Muscle layer of colon (tissue), 2 donors: ENCODE measurements around the gene EPHA6.

Experiments
- H3K27ac ChIP-seq: one replicate; pipeline ENCODE4 v1.7.0; 2013; ENCODE audit warnings: low read depth, mild to moderate bottlenecking, low read length, moderate library complexity
- H3K27me3 ChIP-seq, 2 donors: one replicate each; pipeline ENCODE4 v1.7.0; 2013; ENCODE audit warnings: low read length in 2 of 2, mild to moderate bottlenecking in 2 of 2; ENCODE audit not compliant: insufficient read depth in 2 of 2, control insufficient read depth in 1 of 2
- H3K36me3 ChIP-seq: one replicate; pipeline ENCODE4 v1.7.0; 2013; ENCODE audit warnings: mild to moderate bottlenecking, low read length; ENCODE audit not compliant: insufficient read depth
- H3K4me1 ChIP-seq: one replicate; pipeline ENCODE4 v1.7.0; 2013; ENCODE audit warnings: mild to moderate bottlenecking, low read length; ENCODE audit not compliant: insufficient read depth
- H3K4me3 ChIP-seq, 2 donors: one replicate each; pipeline ENCODE4 v1.7.0; 2013; ENCODE audit warnings: low read length in 2 of 2, low read depth in 1 of 2, mild to moderate bottlenecking in 1 of 2, moderate library complexity in 1 of 2
- H3K9ac ChIP-seq: one replicate; pipeline ENCODE4 v1.7.0; 2013; ENCODE audit warnings: low read length
- H3K9me3 ChIP-seq: one replicate; pipeline ENCODE4 v1.7.0; 2013; ENCODE audit warnings: mild to moderate bottlenecking, low read length
- donor health status: abdominal sarcoma.
- donor health status: Adenocarcinoma of cecum.

EPHA6 gene

DNA sequence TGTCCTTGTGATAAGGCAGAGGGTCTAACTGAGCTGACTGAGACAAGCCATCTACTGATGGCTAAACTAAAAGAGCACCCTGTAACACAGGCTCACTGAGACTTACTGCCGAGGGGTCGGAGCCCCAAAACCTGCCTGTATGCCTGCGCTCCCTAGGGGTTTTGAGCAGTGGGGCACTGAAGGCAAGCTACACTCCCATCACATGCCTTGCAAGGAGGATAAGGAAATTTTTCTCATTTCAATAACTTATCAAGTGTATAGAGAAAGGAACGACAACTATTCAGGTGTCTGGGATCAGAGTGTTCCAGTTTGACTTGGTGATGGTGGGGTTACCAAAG is 292.2 kb downstream of the EPHA6 start:
- Histone ChIP-seq H3K4me3 (no peak overlapping the region), H3K9me3 (no peaks in the 10 kb centered on the region), H3K36me3 (no peaks in the 10 kb centered on the region), H3K27me3 (no peaks in the 10 kb centered on the region), H3K27ac (no peak overlapping the region), H3K4me1 (peaks cover 4% of the 10 kb centered on the region), H3K9ac (no peak overlapping the region)

DNA sequence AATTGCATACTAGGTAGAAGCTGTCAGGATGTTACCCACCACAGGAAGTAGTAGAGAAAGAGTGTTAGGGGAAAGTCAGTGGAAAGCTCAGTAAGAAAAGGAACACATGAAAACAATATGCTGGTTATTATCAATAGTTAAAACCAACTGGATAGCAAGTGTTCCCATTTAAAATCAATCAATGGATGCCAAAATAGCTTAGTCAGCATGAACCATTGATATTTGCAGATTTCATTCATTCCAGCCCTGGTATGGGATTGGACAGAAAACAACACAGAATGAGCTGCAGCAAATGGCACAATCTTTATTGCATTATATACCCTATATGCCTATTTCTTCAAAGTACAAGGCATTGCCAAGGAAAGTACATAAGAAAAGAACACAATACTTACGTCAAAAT is 293.7 kb downstream of the EPHA6 start:
- no peaks in the 10 kb centered on the region for H3K27me3 ChIP-seq
- H3K4me1 ChIP-seq: peaks cover 4% of the 10 kb centered on the region
- H3K9me3 ChIP-seq: no peaks in the 10 kb centered on the region
- H3K4me3 ChIP-seq: no peak overlapping the region
- no peak overlapping the region for H3K9ac ChIP-seq
- H3K27ac ChIP-seq: no peak overlapping the region
- H3K36me3 ChIP-seq: no peaks in the 10 kb centered on the region

DNA sequence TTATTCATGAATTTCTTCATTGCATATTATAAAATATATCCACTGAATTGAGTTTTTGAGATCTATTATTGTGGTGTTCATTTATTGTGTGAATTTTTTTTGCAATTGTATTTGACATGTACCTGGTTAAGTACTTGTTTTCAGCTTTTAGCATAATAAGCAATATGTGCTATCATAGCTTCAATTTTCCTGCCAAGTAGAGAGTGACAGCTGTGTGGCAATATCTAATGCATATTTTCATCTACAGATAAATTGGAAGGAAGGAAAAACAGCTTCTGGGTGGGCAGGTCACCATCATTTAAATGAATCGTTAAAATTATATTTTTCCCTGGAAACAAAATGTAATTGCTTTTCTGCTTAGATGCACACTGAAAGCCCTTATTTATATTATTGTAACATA is 296.9 kb downstream of the EPHA6 start:
- no peaks in the 10 kb centered on the region for H3K36me3 ChIP-seq
- no peaks in the 10 kb centered on the region for H3K27me3 ChIP-seq
- no peak overlapping the region for H3K4me3 ChIP-seq
- H3K9ac ChIP-seq: no peak overlapping the region
- H3K4me1 ChIP-seq: peaks cover 4% of the 10 kb centered on the region
- no peaks in the 10 kb centered on the region for H3K9me3 ChIP-seq
- H3K27ac ChIP-seq: no peak overlapping the region

DNA sequence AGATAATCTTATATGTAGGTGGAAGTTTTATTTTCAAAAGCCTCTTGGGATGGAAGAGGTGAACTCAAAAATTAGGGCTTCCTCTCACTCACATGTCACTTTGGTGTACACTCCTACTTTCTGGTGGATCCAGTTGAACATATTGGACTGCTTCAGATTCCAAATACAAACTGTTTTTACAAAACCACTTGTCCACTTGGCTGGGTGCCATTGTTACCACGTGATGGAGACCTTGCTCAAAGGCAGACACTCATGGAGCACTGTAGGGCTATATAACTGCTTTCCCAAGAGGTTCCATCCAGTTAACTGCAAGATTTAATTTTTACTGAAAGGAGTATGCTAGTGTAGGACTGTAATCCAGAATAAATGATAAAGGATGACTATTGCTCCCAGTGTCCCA is 307.0 kb downstream of the EPHA6 start:
- H3K36me3 ChIP-seq: no peaks in the 10 kb centered on the region
- no peak overlapping the region for H3K9ac ChIP-seq
- no peaks in the 10 kb centered on the region for H3K27me3 ChIP-seq
- no peak overlapping the region for H3K4me3 ChIP-seq
- H3K4me1 ChIP-seq: peaks cover 7% of the 10 kb centered on the region
- no peak overlapping the region for H3K27ac ChIP-seq
- H3K9me3 ChIP-seq: no peaks in the 10 kb centered on the region

DNA sequence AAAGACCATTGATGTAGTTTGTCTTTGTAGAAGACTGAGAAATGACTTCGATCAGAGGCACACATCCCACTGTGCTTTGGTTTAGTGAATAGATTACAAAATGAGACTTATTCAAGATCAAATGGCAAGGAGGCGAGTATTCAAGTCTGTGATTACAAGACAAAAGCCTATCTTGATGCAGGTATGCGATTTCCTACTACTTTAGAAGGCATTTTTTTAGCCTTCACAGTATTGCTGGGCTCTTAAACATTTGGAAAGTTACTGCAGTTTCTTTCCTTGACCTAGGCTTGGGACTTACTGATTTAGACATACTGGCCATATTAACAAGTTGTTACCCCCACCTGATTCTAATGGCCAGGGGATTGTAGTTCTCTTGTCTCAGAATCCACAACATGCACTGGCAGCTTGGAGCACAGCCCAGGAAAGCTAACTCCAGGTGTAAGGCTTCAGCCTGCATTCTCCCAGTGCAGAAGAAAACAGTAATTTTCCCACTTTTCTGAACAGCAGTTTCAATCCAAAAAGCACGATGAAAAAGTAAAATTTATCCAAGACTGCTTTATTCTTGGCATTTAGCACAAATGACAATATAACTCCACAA is 311.6 kb downstream of the EPHA6 start:
- Histone ChIP-seq H3K4me1 (no peaks in the 10 kb centered on the region), H3K4me3 (no peak overlapping the region), H3K9ac (no peak overlapping the region), H3K36me3 (no peaks in the 10 kb centered on the region), H3K27ac (no peak overlapping the region), H3K9me3 (no peaks in the 10 kb centered on the region), H3K27me3 (no peaks in the 10 kb centered on the region)

DNA sequence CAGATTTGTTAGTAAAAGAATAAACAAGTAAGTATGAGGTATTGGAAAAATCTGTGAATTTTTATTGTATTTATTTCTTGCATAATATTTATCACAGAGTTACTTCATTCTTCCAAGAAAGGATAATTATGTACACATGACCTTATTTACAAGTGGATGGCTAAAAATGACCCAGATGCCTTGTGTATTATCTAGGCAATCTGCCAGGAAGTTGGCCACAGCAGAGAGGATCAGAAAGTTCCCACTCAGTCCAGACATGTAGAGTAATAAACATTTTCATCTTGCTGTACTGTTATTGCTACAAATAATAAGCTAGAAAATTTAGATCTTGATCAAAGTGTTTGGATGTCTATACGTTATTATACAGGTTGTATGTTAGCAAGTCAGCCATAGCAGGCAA is 317.1 kb downstream of the EPHA6 start:
- no peaks in the 10 kb centered on the region for H3K36me3 ChIP-seq
- H3K27me3 ChIP-seq: no peaks in the 10 kb centered on the region
- H3K4me3 ChIP-seq: no peak overlapping the region
- H3K9me3 ChIP-seq: no peaks in the 10 kb centered on the region
- H3K4me1 ChIP-seq: no peaks in the 10 kb centered on the region
- no peak overlapping the region for H3K9ac ChIP-seq
- H3K27ac ChIP-seq: no peak overlapping the region

DNA sequence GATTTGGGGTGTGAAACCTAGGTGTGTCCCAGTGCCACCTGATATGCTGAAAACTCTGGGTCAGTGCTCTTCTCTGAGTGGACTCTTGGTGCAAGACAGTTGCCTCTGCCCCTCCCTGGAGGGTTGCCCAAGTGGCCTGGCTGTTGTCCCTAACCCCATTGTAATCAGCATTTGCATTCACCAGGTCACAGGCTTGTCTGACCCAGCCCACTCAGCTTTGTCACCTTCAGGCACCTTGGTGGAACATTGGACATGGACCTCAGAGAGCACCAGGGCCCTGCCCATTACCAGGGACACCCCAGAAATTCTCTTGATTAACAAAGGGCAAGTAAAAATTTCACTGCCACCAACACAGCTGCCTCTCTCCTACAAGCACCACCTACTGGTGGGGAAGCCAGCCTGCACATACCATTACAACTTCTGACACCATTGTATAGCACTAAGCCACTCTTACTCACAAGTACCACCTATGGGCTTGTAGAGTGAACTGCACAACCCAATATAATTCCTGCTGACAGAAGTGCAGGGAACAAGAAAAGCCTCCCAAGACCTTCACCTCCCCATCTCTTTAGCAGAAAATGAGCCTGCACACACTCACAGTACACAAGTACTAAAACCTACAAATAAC is 324.6 kb downstream of the EPHA6 start:
- no peak overlapping the region for H3K9ac ChIP-seq

DNA sequence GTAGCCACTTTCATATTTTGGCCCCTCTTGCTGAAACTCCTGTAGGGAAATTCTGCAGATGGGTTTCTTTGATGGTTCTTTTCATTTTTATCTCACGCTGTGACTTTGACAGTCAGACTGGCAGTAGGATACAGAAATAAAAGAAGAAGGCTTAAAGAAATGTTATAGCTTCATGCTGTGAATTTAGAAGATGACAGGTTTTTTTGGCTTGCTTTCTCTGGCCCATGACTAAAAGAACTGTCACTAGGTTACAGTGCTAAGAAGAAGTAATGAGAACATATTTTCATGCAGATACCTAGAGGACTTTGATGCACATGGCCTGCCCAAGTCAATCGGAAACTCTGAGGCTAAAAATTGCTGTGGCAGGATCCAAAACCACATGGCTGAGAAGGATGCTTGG is 334.5 kb downstream of the EPHA6 start:
- H3K4me1 ChIP-seq: no peaks in the 10 kb centered on the region
- no peak overlapping the region for H3K9ac ChIP-seq
- no peaks in the 10 kb centered on the region for H3K27me3 ChIP-seq
- H3K9me3 ChIP-seq: no peaks in the 10 kb centered on the region
- H3K27ac ChIP-seq: no peak overlapping the region
- no peaks in the 10 kb centered on the region for H3K36me3 ChIP-seq
- no peak overlapping the region for H3K4me3 ChIP-seq

More for the DNA sequence above, 324.6 kb downstream of the EPHA6 start:
- no peaks in the 10 kb centered on the region for H3K9me3 ChIP-seq
- no peaks in the 10 kb centered on the region for H3K36me3 ChIP-seq
- H3K4me3 ChIP-seq: no peak overlapping the region
- H3K4me1 ChIP-seq: peaks cover 9% of the 10 kb centered on the region
- H3K27me3 ChIP-seq: no peaks in the 10 kb centered on the region
- no peak overlapping the region for H3K27ac ChIP-seq

DNA sequence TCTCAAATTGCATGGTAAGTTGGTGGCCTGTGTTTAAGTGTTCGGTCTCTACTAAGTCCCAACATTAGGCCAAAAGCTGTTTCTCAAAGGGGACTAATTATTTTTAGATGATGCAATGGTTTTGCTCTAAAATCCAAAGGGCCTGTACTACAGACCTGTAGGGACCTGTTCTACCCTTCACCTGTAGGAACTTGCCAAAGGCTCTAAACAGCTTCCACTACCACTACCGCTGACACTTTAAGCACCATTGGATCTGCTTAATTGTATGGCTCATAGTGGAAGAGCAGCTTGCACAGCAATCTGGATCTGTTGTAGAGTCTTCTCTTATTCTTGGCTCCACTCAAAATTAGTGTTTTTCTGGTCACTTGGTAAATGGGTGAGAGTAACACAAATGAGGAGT is 346.8 kb downstream of the EPHA6 start:
- no peaks in the 10 kb centered on the region for H3K9me3 ChIP-seq
- no peak overlapping the region for H3K27ac ChIP-seq
- no peaks in the 10 kb centered on the region for H3K36me3 ChIP-seq
- H3K27me3 ChIP-seq: no peaks in the 10 kb centered on the region
- no peak overlapping the region for H3K9ac ChIP-seq
- no peaks in the 10 kb centered on the region for H3K4me1 ChIP-seq
- no peak overlapping the region for H3K4me3 ChIP-seq

DNA sequence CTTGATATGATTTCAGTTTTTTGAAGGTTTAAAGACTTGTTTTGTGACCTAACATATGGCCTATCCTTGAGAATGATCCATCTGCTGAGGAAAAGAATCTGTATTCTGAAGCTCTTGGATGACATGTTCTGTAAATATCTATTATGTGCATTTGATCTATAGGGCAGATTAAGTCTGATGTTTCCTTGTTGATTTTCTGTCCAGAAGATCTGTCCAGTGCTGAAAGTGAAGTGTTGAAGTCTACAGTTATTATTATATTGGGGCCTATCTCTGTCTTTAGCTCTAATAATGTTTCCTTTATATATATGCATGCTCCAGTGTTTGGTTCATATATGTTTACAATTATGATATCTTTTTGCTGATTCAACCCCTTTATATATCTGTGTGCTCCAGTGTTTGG is 362.8 kb downstream of the EPHA6 start:
- Histone ChIP-seq H3K4me3 (no peak overlapping the region), H3K27me3 (no peaks in the 10 kb centered on the region), H3K9ac (no peak overlapping the region), H3K27ac (no peak overlapping the region), H3K9me3 (no peaks in the 10 kb centered on the region), H3K4me1 (no peaks in the 10 kb centered on the region), H3K36me3 (no peaks in the 10 kb centered on the region)

DNA sequence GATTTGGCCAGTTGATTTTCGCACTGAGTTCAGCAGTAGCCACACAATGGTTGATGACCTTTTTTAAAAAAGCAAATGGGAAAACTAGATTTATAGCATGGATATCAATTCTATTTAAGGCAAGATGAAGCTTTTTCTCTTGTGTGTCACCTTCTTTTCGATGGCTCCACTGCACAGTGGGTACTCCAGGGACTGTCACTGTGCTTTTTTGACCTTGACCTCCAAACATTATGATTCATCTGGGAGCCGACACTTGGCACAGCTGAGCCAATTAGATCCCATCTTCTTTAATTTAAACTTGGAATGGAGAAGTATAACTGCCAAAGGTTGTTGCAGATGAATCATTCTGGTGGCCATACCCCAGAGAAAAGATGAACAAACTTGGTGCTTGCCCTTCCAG is 367.3 kb downstream of the EPHA6 start:
- no peaks in the 10 kb centered on the region for H3K9me3 ChIP-seq
- H3K27me3 ChIP-seq: no peaks in the 10 kb centered on the region
- H3K4me3 ChIP-seq: no peak overlapping the region
- H3K36me3 ChIP-seq: no peaks in the 10 kb centered on the region
- no peak overlapping the region for H3K27ac ChIP-seq
- no peak overlapping the region for H3K9ac ChIP-seq
- H3K4me1 ChIP-seq: no peaks in the 10 kb centered on the region

DNA sequence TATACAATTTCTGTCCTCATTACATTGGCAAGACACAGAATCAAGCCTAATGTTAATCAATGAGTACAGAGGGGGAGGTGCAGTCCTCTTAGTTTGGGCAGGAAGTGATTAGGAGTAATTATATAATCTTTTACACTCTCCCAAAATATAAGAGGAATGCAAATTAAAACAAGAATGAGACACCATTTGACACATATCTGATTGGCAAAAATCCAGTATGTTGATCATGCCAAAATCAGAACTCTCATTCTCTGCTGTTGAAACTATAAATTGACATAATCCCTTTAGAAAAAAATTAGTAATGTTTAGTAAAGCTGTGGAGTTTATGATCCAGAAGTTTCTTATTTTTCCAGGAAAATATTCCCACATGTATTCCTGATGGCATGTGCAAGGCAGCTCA is 373.4 kb downstream of the EPHA6 start:
- no peaks in the 10 kb centered on the region for H3K4me1 ChIP-seq
- H3K9me3 ChIP-seq: no peaks in the 10 kb centered on the region
- H3K36me3 ChIP-seq: no peaks in the 10 kb centered on the region
- H3K27me3 ChIP-seq: no peaks in the 10 kb centered on the region
- H3K9ac ChIP-seq: no peak overlapping the region
- H3K27ac ChIP-seq: no peak overlapping the region
- no peak overlapping the region for H3K4me3 ChIP-seq
